GM21390 (cell line): ENCODE results near the gene ZDHHC13.

Experiments
- ATAC-seq: cut with Tn5 transposase; IDR thresholded peaks from one replicate; pipeline ENCODE4 v1.9.1; 2021; ENCODE audit not compliant: unreplicated experiment

ZDHHC13 gene

DNA sequence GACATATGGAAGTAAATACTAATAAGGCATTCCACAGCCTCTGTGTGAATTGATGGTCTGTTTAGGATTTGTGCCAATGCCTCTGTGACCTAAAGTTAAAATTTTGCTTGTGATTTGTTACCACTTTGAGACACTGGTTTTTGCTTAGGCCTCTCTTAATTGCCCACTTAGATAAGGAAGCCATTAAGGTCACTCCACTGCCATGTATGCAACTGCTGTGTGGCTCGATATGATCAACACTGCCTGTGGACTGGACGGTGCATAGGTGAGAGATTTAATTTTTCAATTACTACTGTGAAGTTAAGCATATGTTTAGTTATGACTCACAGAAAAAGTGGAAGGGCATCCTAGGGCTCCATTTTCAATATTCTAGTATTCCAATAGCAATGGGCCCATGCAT, 47.9 kb downstream of the ZDHHC13 start:
- ATAC-seq = no peak

DNA sequence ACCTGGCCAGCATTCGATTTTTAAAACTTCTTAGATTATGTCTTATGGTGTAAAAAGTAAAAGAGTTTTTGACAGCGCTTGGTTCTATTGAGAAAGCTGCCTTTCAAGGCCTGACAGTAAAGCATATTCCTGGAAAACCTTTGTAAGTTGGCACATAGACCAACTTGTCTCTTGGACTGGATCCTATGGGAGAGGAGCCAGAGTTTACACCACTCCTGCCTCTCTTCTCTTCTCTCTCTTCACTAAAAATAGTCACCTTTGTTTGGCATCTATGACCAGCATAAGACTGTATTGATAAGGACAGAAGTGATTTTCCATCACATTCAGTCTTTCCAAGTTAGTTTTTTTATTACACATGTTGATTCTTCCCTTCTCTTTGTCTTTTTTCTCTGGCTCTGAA, 51.1 kb downstream of the ZDHHC13 start:
- no peak for ATAC-seq

DNA sequence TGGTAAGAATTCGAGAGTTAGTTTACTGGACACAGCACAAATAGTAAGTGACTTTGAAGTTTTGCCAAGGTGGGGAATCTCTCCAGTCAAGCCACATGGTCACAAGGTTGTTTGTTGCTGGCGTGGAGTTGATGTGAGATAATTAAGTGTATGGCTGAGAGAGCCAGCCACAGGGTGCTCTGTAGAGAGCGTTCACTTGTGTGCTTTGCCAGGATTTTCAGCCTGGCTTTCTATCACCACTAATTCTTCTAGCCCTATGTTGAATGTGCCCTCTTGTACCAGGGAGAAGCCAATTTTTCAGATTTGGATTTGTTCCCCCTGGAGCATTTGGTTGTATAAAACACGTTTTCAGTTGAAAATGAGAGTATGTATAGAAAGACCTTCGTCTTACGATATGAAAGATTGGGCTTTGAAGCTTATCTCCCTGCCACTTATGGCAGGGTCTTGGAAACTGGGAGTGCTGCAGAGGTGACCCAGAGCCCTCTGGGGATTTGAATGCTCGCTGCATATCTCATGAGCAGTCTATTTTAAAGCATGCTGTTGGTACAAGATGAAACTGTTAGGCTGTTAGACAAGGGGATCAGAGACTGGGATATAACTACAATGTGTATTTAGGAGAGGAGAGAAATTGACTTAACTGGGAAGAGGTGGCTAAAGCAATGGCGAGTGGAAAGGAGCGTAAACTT, 56.2 kb downstream of the ZDHHC13 start:
- no peak for ATAC-seq

DNA sequence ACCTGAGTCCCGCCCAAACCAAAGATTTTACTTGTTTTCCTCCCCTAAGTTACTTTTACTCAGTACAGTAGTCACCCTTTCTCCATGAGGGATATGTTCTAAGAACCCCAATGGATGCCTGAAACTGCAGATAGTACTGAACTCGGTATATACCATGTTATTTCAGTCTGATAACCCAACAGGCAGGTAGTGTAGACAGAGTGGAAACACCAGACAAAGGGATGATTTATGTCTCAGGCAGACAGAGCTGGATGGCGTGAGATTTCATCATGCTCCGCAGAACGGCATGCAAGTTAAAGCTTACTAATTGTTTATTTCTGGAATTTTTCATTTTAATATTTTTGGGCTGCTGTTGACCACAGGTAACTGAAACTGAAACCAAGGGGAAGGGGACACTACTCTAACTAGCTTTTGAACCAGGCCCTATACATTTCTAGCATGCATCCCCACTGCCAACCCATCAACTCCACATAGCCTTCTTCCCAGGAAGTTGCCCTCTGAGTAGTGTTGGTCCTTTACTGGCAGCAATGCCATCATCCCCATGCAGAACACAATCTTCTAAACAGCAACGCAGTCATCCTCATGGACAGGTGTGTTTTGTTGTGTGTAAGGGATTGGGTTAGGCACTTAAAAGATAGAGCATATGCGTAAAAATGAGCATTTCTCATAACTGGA, 57.1 kb downstream of the ZDHHC13 start:
- ATAC-seq = no peak

DNA sequence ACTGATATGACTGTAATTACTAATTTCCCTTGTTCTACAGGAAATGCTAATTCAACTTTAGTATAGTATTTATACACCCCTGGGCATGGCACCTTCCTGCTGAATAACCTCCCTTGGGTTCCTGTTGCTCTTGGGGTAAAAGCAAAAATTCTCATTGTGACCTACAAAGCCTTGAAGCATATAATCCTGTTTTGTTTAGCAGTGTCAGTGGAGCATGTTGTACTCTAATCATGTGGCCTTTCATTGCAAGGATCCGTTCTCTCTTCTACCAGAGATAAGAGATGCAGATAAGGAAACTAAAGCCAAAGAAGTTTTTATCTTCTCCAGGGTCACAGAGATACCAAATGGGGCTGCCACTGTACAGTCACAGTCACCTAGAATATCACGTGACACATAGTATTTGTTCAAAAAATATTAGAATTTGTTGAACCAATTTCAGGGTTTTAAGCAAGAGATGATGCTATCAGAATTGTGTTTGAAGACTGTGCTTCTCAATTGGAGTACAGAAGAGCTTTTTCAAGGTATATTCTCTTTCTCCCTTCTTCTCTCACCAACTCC, 59.7 kb downstream of the ZDHHC13 start:
- ATAC-seq = no peak

DNA sequence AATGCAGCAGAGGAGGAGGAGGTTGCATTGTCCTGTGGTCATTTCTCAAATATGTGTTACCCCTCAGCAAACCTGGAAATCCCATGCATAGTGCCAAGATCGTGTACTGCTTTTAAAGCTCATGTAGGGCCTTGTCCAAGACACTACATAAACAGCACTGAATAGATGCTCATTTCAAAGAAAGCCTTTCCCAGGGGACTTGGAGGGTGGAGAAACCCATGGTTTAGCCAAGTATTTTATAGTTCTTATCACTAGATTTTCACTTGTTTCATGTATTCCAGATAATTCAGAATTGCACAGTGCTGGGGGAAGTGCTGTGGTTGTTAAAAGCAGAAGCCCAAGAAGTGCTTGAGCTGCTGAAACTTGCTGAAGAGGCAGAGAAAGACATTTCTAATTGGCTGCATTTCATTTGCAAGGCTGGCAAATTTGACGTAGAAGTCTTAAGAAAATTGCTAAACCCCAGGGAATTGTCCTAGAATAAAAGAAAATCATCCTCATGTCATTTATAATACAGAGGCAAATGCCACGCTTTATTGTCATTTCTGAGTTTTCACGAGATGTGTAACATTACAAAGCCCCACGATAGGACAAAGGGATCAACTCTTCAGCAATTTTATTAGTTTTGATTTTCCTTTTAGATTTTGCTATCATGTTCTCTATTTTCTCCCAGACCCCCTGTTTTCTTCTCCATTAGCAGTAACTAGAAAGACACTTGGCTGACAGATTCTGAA, 64.7 kb downstream of the ZDHHC13 start:
- ATAC-seq = no peak

DNA sequence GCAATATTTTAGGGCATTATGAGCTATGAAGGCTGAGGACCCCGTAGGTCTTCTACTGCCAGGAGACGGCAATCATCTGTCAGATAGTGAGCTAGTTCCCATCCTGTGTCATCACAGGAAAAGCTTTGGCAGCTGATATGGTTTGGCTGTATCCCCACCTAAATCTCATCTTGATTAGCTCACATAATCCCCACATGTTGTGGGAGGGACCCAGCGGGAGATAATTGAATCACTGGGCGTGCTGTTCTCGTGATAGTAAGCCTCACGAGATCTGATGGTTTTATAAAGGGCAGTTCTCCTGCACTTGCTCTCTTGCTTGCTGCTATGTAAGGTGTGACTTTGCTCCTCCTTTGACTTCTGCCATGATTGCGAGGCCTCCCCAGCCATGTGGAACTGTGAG, 66.7 kb downstream of the ZDHHC13 start:
- no peak for ATAC-seq

DNA sequence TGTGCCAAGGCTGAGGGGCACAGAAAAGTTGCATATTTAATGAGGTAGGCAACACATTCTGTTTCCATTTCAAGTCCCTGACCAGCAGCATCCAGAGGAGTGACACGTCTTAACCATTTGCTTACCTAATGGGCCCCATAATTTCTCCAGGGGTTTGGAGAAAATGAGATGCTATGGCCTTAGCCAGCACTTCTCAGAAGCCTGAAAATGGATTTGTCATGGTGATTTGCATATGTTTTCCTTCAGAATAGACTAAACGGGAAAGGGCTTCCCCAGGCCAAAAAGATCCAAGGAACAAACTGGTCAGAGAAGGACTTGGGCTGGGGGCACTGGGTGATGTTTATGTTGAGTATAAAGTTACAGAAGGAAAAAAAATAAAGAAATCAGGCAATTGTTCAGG, 68.1 kb downstream of the ZDHHC13 start:
- no peak for ATAC-seq

DNA sequence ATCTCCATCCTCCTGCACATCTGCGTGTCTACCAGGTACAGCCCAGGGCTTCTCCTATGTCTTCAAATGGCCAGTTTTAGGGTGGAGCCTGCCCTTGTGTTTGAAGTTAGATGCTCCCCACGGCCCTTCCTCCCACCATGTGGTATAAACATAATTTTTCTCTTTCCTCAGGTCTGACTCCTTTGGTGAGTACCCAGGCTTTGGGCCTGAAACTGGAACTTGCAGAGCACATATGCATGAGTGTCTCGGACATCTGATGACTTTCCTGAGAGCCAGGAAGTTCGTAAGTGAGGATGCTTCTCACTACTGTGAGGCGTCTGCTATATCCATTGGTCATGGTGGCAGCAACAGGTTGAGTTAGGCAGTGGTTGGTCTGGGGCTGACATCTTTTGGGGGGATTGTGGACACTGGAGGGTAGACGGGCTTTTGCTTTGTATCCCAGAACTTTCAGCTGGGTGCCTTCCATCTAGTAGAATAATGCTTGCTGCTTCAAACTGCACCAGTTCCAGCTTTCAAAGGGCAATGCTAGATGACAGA, 68.6 kb downstream of the ZDHHC13 start:
- ATAC-seq = no peak

DNA sequence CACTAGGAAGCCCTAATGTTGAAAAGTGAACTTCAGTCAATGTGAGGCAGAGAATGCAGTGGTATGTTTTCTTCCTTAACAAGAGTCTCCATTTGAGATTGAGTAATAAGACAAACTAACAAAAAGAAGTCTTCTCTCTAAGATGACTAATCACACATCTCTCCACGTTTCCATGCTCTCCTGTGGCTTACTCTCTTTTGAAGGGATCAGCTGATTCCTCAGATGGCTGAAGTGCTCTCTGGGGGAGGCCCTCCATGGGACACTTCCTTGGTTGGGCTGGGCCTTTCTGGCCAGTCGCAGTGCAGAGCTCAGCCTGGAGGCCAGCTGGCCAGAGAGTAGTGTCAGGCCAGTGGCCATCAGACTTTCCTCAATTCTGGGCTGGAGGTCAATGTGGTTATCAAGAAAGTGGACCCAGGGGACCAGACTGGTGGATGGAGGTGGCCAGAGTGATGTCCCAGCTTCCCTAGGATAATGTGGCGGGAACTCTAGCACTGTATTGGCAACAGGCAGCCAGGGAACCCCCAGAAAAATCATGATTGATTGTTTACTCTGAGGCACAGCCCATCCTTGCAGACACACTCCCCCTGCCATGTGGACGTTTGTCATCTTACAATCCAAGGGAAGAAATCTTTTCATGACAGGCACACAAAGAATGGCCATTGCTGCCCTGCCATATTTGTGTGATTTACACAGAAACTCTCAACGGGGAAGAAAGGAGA, 70.3 kb downstream of the ZDHHC13 start:
- ATAC-seq = no peak

DNA sequence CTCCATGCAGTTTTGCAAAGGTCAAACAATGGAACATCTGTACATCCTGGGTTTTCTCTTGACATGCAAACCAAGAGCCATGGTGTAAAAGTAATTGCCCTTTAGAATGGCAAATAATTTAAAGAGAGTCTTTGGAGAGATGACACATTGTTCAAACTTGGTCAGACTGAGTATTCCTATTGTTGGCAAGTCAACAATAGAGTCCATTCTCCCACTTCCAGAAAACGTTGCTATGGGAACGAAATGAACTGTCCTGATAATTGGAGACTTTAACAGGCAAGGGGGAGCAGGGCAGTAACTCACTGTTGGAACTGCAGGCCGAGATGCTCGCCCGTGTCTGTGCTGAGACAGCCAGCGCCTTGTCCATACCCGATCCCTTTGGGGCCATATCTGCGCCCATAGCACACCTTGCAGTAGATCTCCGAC, 70.9 kb downstream of the ZDHHC13 start:
- no peak for ATAC-seq

DNA sequence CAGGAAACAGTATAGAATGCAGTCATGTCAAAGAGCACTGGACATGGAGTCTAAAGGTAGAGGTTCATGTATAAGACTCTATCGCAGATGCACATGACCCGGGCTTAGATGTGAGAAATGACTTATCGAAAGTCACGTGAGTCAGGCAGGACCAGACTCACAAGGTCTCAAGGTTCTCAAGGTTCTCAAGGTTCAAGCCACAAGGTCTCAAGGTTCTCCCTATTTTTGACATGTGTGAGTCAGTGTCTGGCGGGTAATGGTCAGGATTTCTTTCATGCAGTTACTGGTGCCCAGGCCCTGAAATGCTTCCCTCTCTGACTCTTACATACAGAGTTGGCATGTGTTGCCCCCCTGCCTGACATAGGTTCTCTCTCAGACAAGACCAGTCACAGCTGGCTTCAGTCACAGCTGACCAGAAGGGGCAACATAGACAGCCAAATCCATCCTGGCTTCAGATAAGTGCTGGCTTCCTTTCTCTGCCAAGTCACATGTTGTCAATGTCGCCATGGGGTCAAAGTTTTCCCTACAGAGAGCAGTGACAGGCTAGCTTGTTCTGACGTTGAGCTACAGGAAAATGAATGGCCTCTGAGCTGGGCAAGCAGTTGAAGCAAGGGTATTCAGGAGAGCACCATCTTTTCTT, 74.7 kb downstream of the ZDHHC13 start:
- ATAC-seq = no peak

DNA sequence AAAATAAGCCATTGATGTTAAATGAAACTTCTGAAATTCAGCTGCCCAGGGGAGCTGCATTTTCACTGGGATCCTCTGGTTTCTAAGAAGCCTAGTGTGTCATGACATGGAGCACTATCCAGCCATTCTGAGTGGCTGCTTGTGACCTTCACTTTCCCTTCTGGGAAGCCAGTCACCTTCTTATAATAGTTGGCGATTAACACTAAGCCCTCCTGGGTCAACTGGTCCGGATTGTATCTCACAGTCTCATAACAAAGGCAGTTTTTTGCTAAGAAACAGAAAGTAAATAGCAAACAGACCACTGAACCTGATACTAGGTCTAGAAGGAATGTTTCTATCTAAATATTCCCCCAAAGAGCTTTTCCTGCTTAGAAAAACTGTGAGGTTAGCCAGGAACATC, 76.9 kb downstream of the ZDHHC13 start:
- ATAC-seq = no peak

DNA sequence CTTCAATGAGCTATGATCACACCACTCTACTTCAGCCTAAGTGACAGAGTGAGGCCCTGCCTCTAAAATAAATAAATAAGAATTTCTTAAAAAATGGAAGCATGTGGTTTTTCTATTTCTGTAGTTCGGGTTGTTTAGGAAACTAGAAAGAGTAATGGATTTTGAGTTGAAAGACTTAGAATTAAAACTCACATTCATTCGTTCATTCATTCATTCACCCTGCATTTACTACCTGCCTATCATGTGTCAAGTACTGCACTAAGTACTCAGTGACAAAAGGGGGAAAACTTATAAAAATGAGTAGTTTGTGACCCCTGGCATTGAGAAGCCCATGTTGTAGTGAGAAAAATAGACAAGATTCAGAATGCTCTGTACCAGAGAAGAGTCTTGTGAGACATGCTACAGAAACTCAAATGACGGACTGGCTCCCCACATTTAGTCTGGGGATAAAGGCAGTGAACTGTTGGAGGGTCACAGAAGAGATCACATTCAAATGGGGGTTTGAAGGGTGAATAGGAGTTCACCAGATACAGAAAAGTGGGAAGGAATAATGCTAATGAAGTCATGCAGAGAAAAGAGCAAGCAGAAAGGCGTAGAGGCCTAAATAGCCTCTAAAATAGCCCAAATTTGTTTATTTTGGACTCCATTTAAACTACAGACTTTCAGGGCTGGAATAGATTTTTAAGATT, 77.8 kb downstream of the ZDHHC13 start:
- ATAC-seq = no peak

DNA sequence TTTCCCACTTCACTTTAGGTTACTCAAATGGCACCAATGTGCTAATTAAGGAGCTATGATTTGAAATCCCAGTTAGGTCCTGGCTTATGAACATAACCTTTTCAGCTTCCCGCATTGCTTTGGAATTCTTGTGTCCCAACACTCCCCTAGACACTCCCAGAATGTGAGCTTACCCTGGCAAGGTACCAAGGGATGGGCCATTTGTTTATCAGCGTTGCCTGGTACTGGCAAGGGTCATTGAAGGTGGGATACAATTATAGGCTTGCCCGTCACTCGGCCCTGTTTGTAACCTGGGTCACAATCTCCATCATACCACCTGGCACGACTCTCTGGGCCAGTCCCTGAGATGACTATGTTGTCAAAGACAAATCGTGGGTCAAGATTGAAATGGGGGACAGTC, 79.5 kb downstream of the ZDHHC13 start:
- no peak for ATAC-seq

DNA sequence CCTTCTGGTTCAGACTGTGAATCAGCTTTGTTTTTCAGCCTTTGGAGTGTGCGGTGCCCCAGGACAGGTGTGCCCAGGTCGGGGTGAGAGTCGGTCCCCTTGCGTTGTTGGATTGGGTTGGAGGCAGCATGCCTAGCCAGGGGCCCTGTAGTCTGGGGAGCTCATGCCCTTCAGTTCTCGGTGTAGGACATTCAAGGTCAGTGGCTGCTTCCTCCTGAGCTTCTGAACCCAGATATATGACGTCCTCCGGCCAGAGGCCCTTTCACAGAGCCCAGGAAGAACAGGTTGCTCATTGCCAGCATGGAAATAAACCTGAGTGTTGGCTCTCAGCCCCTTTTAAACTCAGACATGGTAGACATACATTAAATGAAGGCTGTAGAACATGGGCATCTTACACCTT, 82.1 kb downstream of the ZDHHC13 start:
- no peak for ATAC-seq

DNA sequence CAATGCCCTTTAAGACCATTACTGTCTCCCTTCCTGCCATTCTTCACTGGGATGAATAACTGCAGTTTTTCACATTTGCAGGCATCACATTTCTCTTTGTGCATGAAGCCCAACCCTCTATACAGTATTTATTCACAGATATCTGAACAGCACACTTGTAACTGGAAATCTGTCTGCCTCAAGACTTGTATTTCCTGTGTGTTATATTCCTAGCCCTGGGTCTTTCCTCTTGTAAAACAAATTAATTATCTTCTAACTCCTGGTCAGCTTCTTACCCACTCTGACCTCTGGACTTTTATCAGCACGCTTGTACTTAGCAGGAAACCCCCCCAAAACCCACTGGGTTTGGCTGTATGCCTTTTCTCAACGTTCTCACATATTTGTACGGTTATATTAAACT, 82.8 kb downstream of the ZDHHC13 start:
- ATAC-seq = no peak

DNA sequence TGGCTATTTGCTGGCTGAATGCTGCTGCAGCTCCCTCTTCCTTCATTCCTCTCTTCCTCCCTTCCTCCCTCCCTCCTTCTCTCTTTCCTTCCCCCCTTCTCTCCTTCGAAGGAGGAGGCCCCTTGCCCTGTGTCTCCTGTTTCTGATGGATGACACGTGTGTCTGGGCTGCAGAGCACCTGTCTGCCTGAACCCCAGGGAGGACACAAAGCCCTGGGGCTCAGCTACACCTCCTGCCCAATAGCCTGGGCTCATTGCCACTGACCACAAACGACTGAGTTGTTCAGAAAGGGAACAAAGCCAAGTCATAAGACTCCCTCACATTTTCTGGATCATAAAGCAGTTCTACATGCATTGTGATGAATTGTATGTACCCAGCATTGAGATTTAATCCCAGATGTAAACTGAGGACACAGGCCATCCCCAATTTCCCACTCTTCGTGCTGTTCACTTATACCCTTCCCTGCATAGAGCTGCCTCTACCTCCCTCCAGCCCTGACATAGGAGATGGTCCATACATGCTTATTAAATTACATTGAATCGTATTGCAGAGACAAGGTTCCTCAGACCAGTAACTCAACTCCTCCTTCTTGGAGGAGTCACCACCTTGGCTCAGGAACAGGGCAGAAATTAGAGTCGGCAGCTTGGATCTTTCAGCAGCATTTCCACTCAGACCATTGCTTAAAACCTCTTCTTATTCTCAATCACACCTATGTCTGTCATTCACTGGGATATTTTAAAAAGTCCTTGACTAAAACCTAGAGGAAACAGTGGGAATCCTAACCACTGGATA, 83.6 kb downstream of the ZDHHC13 start:
- no peak for ATAC-seq
